ENCODE data around the gene SMIM13. TPM values are rescaled to one million over a fixed set of nuclear protein-coding genes. Genes with fewer than 3 reads are reported as not detected.

Gene SMIM13
- 16.8 and 17.9 TPM in 2 replicates for total RNA-seq

GRCh38 chr6:11093626-11094410, at the start of gene SMIM13:
SMIM13 (plus strand) TSS chr6:11093834; CDS start chr6:11094314, 480 bp downstream.

GRCh38 chr6:11043961-11044711, 49.5 kb upstream of the SMIM13 start, which contains the start of gene ELOVL2:
ELOVL2 (minus strand) TSS chr6:11044305; CDS start chr6:11044230, 75 bp downstream.

GRCh38 chr6:11110921-11111768, 17.5 kb downstream of the SMIM13 start, which contains the start of gene ERVFRD-1:
ERVFRD-1 (minus strand) TSS chr6:11111725; CDS start chr6:11105310, 6,415 bp downstream.

Small RNAs within 50 kb of the gene (small RNA-seq; reads per million reads assigned to genes)
- gene AL136139.1 = not detected

Other genes starting within 250 kb of the SMIM13 start
- not detected in 2 replicates for gene GCM2, start 211.8 kb upstream of the SMIM13 start, total RNA-seq
- gene SYCP2L, start 206.8 kb upstream of the SMIM13 start, total RNA-seq = not detected in 2 replicates
- not detected in 2 replicates for gene ELOVL2, start 49.5 kb upstream of the SMIM13 start, total RNA-seq
- not detected in 2 replicates for gene ERVFRD-1, start 17.9 kb downstream of the SMIM13 start, total RNA-seq
- 18.4 and 28.6 TPM in 2 replicates for gene NEDD9, start 138.8 kb downstream of the SMIM13 start, total RNA-seq